OCI-LY7 (cell line): ENCODE results near the gene SLC35G2.
A peak's percentile ranks its signal among the peaks of the same experiment; 100 is the strongest.

Experiments used
- EZH2phosphoT487 ChIP-seq: fragments of 200-600 bp; sonication (generic); IDR thresholded peaks from 2 replicates; pipeline ENCODE4 v1.6.1; 2018; ENCODE audit warnings: low read depth, borderline replicate concordance, mild to moderate bottlenecking, mixed run types, antibody characterized with exemption, low read length, moderate library complexity, mixed read lengths
- TF ChIP-seq, protein P1 (sequence below): fragments of 200-600 bp; sonication (generic); conservative IDR thresholded peaks from 2 replicates; pipeline ENCODE4 v1.5.1; 2014; ENCODE audit warnings: mild to moderate bottlenecking, antibody characterized with exemption, low read length, moderate library complexity, mixed read lengths

DNA sequence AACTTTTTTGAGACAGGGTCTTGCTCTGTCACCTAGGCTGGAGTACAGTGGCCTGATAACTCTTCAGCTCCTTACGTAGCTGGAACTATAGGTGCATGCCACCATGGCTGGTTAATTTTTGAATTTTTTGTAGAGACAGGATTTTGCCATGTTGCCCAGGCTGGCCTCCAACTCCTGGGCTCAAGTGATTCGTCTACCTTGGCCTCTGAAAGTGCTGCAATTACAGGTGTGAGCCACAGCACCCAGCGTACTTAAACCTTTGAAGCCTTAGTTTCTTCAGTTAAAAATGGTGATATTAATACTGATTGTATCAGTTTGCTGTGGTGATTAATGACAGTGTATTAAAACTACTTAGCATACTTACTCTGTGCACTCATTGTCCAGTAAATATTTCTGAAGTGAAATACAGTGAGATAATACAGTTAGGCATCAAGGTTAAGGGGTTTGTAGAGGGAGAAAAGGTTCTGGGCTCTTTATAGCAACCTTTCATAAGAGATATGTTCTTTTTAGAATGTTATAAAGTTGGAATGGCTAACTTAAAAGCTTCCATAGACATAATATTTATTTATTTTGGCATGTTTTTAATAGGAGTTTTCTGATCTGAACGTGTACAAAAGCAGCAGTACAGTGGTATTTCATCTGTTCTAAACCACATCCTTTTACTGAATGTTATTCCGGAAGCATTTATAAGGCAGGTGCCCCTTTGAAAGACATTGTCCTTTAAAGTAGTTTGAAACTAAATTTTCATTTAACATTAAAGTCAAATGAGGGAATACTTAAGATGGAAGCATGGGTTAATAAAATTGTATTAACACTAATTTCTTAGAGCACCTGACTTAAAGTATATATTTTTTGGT, 66.7 kb downstream of the SLC35G2 start:
- TF ChIP-seq, protein P1, sequence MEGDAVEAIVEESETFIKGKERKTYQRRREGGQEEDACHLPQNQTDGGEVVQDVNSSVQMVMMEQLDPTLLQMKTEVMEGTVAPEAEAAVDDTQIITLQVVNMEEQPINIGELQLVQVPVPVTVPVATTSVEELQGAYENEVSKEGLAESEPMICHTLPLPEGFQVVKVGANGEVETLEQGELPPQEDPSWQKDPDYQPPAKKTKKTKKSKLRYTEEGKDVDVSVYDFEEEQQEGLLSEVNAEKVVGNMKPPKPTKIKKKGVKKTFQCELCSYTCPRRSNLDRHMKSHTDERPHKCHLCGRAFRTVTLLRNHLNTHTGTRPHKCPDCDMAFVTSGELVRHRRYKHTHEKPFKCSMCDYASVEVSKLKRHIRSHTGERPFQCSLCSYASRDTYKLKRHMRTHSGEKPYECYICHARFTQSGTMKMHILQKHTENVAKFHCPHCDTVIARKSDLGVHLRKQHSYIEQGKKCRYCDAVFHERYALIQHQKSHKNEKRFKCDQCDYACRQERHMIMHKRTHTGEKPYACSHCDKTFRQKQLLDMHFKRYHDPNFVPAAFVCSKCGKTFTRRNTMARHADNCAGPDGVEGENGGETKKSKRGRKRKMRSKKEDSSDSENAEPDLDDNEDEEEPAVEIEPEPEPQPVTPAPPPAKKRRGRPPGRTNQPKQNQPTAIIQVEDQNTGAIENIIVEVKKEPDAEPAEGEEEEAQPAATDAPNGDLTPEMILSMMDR: peak; percentile 41
- TF ChIP-seq EZH2phosphoT487: no peak
